ENCODE results near the gene PXK.

The PXK gene

DNA sequence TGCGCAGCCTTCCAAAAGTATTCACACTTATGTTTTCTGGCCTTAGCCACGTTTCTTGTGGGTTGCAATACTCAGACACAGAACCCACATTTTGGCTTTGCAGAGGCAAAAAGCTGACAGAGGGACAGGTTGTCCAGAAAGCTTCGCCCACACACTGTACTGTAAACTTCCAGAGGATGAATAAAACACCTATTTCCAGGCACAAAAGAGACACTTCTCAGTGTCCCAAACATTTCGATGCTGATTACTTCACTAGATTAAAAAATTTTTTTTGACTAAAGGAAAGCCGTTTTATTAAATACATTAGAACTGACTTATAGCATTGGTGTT, 131.2 kb downstream of the PXK start:
- Histone ChIP-seq H3K4me3 (ENCODE audit: low read depth, low read length) (no peak overlapping the region), H3K36me3 (ENCODE audit: control insufficient read depth in 2 of 2, insufficient read depth in 1 of 2, low read length in 2 of 2) (no peaks in the 10 kb centered on the region), H3K9me3 (ENCODE audit: control insufficient read depth, insufficient read depth, low read depth, low read length) (no peaks in the 10 kb centered on the region), H3K4me1 (ENCODE audit: control insufficient read depth, insufficient read depth, low read length) (no peaks in the 10 kb centered on the region; the same call in 1 of the 2 replicates), H3K27ac (ENCODE audit: extremely low read depth, low read depth, low read length) (no peak overlapping the region)
- ChIA-PET CTCF (interaction anchor here (0.6 to 1.3 kb wide), 10 partner anchors 9 to 137 kb away, joined by 3 to 5 read pairs (median 4); no protein-coding TSS in a partner anchor), POLR2A (interaction anchor here (0.9 kb wide), 1 partner anchor 27 kb away, joined by 3 read pairs; the partner anchor contains the start of gene KCTD6)
- TF ChIP-seq, protein P1, sequence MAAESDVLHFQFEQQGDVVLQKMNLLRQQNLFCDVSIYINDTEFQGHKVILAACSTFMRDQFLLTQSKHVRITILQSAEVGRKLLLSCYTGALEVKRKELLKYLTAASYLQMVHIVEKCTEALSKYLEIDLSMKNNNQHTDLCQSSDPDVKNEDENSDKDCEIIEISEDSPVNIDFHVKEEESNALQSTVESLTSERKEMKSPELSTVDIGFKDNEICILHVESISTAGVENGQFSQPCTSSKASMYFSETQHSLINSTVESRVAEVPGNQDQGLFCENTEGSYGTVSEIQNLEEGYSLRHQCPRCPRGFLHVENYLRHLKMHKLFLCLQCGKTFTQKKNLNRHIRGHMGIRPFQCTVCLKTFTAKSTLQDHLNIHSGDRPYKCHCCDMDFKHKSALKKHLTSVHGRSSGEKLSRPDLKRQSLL (tag by site-specific recombination; IDR thresholded peaks at IDR 0.05): no peak
- TF ChIP-seq ZNF843 (tag by site-specific recombination; IDR thresholded peaks at IDR 0.05) (no peak), ZNF335 (tag by site-specific recombination; conservative IDR thresholded peaks at IDR 0.05) (peak; percentile 30; the same call in 1 of the 2 replicates), ZNF37A (tag by site-specific recombination; IDR thresholded peaks at IDR 0.05) (no peak), SCRT1 (tag by site-specific recombination; IDR thresholded peaks at IDR 0.05; ENCODE audit: borderline replicate concordance) (no peak), ZBTB8A (tag by site-specific recombination; IDR thresholded peaks at IDR 0.05) (no peak), GLIS1 (tag by site-specific recombination; IDR thresholded peaks at IDR 0.05) (no peak), ZNF660 (tag by site-specific recombination; IDR thresholded peaks at IDR 0.05) (no peak), ZNF600 (tag by site-specific recombination; IDR thresholded peaks at IDR 0.05) (no peak), ZNF138 (tag by site-specific recombination; IDR thresholded peaks at IDR 0.05; ENCODE audit: borderline replicate concordance) (no peak)
- TF ChIP-seq, protein P2, sequence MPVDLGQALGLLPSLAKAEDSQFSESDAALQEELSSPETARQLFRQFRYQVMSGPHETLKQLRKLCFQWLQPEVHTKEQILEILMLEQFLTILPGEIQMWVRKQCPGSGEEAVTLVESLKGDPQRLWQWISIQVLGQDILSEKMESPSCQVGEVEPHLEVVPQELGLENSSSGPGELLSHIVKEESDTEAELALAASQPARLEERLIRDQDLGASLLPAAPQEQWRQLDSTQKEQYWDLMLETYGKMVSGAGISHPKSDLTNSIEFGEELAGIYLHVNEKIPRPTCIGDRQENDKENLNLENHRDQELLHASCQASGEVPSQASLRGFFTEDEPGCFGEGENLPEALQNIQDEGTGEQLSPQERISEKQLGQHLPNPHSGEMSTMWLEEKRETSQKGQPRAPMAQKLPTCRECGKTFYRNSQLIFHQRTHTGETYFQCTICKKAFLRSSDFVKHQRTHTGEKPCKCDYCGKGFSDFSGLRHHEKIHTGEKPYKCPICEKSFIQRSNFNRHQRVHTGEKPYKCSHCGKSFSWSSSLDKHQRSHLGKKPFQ (tag by site-specific recombination; IDR thresholded peaks at IDR 0.05): peak; percentile 87
- TF ChIP-seq, protein P3, sequence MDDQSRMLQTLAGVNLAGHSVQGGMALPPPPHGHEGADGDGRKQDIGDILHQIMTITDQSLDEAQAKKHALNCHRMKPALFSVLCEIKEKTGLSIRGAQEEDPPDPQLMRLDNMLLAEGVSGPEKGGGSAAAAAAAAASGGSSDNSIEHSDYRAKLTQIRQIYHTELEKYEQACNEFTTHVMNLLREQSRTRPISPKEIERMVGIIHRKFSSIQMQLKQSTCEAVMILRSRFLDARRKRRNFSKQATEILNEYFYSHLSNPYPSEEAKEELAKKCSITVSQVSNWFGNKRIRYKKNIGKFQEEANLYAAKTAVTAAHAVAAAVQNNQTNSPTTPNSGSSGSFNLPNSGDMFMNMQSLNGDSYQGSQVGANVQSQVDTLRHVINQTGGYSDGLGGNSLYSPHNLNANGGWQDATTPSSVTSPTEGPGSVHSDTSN (CRISPR knock-in tag; IDR thresholded peaks at IDR 0.05): no peak

DNA sequence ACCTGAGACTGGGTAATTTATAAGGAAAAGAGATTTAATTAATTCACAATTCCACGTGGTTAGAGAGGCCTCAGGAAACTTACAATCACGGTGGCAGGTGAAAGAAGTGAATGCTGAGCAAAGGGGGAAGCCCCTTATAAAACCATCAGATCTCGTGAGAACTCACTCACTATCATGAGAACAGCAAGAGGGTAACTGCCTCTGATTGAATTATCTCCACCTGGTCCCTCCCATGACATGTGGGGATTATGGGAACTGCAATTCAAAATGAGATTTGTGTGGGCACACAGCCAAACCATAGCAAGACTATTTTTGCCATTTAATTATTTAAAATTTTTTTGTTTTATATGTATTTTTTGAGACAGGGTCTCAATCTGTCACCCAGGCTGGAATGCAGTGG, 132.2 kb downstream of the PXK start:
- Histone ChIP-seq H3K4me3 (ENCODE audit: low read depth, low read length) (no peak overlapping the region), H3K4me1 (ENCODE audit: control insufficient read depth, insufficient read depth, low read length) (no peaks in the 10 kb centered on the region; the same call in 1 of the 2 replicates), H3K36me3 (ENCODE audit: control insufficient read depth in 2 of 2, insufficient read depth in 1 of 2, low read length in 2 of 2) (no peaks in the 10 kb centered on the region), H3K27ac (ENCODE audit: extremely low read depth, low read depth, low read length) (no peak overlapping the region), H3K9me3 (ENCODE audit: control insufficient read depth, insufficient read depth, low read depth, low read length) (no peaks in the 10 kb centered on the region)
- CTCF ChIA-PET: interaction anchor here (0.7 to 1.1 kb wide), 3 partner anchors 8 to 74 kb away, joined by 3 to 5 read pairs (median 4); no protein-coding TSS in a partner anchor
- POLR2A ChIA-PET: no interaction called here
- TF ChIP-seq ZFHX2 (tag by site-specific recombination; conservative IDR thresholded peaks at IDR 0.05): no peak
- TF ChIP-seq ZBTB17 (tag by site-specific recombination; IDR thresholded peaks at IDR 0.05): no peak
- TF ChIP-seq, protein P4, sequence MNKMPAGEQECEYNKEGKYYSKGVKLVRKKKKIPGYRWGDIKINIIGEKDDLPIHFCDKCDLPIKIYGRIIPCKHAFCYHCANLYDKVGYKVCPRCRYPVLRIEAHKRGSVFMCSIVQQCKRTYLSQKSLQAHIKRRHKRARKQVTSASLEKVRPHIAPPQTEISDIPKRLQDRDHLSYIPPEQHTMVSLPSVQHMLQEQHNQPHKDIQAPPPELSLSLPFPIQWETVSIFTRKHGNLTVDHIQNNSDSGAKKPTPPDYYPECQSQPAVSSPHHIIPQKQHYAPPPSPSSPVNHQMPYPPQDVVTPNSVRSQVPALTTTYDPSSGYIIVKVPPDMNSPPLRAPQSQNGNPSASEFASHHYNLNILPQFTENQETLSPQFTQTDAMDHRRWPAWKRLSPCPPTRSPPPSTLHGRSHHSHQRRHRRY (tag by site-specific recombination; IDR thresholded peaks at IDR 0.05): no peak
- no peak for TF ChIP-seq IKZF3 (tag by site-specific recombination; IDR thresholded peaks at IDR 0.05)
- no peak for TF ChIP-seq ZFP37 (tag by site-specific recombination; IDR thresholded peaks at IDR 0.05)
- TF ChIP-seq ZNF248 (tag by site-specific recombination; IDR thresholded peaks at IDR 0.05): no peak
- no peak for TF ChIP-seq EGR2 (tag by site-specific recombination; IDR thresholded peaks at IDR 0.05; ENCODE audit: low read depth)
- TF ChIP-seq ZNF48 (tag by site-specific recombination; IDR thresholded peaks at IDR 0.05): no peak
- no peak for TF ChIP-seq ZNF112 (tag by site-specific recombination; IDR thresholded peaks at IDR 0.05)
- no peak for TF ChIP-seq ZIC2 (tag by site-specific recombination; IDR thresholded peaks at IDR 0.05)
- no peak for TF ChIP-seq GLIS1 (tag by site-specific recombination; IDR thresholded peaks at IDR 0.05)
- TF ChIP-seq ZNF473 (tag by site-specific recombination; IDR thresholded peaks at IDR 0.05): no peak
- no peak for TF ChIP-seq ZBTB8A (tag by site-specific recombination; IDR thresholded peaks at IDR 0.05)

Measured in HEK293 (cell line).